Measurements from ENCODE around the gene COLEC12. TPM values are rescaled to one million over a fixed set of nuclear protein-coding genes. Genes with fewer than 3 reads are reported as not detected.

Gene COLEC12
- total RNA-seq, 2 donors from 2014 or later: 10.9 to 15.3 TPM

DNA sequence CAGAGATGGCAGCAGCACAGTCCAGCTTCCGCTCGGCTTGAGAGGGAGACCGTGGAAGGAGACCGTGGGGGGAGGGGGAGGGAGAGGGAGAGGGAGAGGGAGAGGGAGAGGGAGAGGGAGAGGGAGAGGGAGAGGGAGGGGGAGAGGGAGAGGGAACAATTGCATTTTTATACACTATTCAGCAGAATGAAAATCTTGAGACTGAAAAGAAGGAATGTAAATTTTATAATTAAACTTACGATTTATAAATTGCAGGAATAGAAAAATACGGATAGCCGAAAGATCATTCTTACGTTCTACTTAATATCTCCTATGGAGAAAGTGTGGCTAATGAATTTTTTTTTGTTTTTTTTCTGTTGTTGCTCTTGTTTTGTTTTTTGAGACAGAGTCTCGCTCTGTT is 12.5 kb upstream of the COLEC12 start:
- H3K27me3 ChIP-seq: no peaks in the 10 kb centered on the region
- no peak overlapping the region for H3K27ac ChIP-seq
- no peaks in the 10 kb centered on the region for H3K36me3 ChIP-seq
- TF ChIP-seq, protein P1, sequence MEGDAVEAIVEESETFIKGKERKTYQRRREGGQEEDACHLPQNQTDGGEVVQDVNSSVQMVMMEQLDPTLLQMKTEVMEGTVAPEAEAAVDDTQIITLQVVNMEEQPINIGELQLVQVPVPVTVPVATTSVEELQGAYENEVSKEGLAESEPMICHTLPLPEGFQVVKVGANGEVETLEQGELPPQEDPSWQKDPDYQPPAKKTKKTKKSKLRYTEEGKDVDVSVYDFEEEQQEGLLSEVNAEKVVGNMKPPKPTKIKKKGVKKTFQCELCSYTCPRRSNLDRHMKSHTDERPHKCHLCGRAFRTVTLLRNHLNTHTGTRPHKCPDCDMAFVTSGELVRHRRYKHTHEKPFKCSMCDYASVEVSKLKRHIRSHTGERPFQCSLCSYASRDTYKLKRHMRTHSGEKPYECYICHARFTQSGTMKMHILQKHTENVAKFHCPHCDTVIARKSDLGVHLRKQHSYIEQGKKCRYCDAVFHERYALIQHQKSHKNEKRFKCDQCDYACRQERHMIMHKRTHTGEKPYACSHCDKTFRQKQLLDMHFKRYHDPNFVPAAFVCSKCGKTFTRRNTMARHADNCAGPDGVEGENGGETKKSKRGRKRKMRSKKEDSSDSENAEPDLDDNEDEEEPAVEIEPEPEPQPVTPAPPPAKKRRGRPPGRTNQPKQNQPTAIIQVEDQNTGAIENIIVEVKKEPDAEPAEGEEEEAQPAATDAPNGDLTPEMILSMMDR (IDR thresholded peaks at IDR 0.05): no peak
- H3K9me3 ChIP-seq: no peaks in the 10 kb centered on the region
- H3K4me3 ChIP-seq: no peak overlapping the region
- no peaks in the 10 kb centered on the region for H3K4me1 ChIP-seq
- no peak for DNase-seq (ENCODE audit: low spot score)

DNA sequence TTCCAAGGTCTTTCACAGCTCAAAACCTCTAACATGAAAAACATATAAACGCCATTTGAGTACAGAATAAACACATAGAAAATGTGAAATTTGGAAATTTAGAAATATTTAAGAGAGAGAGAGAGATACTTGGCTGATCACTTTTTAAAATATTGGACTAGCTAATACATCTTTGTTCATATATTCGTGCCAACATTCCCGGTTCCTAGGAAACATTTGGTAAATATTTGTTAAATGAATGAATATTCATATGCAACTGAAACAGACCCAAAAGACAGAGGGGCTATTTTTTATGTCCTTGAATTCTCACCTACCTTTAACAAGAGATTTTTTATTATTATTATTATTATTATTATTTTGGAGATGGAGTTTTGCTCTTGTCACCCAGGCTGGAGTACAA is 8.3 kb upstream of the COLEC12 start:
- Histone ChIP-seq H3K27ac (no peak overlapping the region), H3K9me3 (no peaks in the 10 kb centered on the region), H3K36me3 (no peaks in the 10 kb centered on the region), H3K27me3 (no peaks in the 10 kb centered on the region), H3K4me1 (no peaks in the 10 kb centered on the region), H3K4me3 (no peak overlapping the region)
- no peak for DNase-seq (ENCODE audit: low spot score)
- TF ChIP-seq, protein P1 (IDR thresholded peaks at IDR 0.05): no peak

DNA sequence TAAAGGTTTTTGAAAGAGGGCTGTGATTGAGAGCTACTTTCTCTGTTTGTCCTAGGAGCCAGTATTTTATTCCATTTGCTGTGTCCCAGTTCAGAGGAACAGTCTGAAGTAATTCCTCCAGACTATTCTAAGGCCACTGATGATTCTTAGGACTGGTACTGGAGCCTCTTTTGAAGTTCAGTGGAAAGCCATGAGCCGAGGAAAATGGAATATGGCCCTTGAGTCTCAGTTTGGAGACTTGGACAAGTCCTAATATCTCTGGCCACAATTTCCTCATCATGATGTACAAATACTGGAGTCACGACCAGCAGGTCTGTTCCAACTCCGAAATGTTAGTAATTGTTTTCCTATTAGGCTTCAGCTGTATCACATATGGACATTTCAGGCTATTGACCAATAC is 7.1 kb upstream of the COLEC12 start:
- H3K27ac ChIP-seq: no peak overlapping the region
- H3K27me3 ChIP-seq: no peaks in the 10 kb centered on the region
- no peaks in the 10 kb centered on the region for H3K4me1 ChIP-seq
- H3K4me3 ChIP-seq: no peak overlapping the region
- H3K36me3 ChIP-seq: no peaks in the 10 kb centered on the region
- DNase-seq (ENCODE audit: low spot score): no peak
- H3K9me3 ChIP-seq: no peaks in the 10 kb centered on the region
- TF ChIP-seq, protein P1 (IDR thresholded peaks at IDR 0.05): no peak

DNA sequence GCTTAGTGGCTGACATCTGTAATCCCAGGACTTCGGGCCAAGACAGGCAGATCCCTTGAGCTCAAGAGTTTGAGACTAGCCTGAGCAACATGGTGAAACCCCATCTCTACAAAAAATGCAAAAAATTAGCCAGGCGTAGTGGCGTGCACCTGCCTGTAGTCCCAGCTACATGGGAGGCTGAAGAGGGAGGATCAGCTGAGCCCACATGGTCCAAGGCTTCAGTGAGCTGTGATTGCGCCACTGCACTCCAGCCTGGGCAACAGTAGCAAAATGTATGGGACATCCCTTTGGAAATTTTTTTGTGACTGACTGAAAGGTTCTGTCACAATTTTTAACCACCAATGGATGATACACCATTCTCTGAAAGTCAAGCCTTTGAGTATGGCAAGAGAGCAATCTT is 6.3 kb upstream of the COLEC12 start:
- Histone ChIP-seq H3K36me3 (no peaks in the 10 kb centered on the region), H3K4me3 (no peak overlapping the region), H3K27ac (no peak overlapping the region), H3K9me3 (no peaks in the 10 kb centered on the region), H3K4me1 (no peaks in the 10 kb centered on the region), H3K27me3 (no peaks in the 10 kb centered on the region)
- no peak for DNase-seq (ENCODE audit: low spot score)
- TF ChIP-seq, protein P1 (IDR thresholded peaks at IDR 0.05): no peak

DNA sequence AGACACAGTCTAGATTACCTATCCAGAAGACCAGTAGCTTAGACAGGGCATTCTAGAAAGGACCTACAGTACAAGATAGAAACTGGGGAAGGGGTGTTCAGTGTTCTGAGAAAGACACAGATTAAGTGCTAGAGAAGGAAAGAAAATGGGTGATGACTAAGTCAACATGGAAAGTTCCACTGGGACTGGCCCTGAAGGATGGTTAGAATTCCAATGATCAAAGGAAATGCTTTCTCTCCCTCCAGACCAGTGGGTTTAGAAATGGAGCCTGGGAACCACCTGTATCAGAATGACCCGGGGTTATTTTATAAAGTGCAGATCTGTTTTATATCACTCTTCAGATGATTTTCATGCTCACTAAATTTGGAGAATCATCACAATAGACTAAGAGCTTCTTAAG is 5.8 kb upstream of the COLEC12 start:
- TF ChIP-seq, protein P1 (IDR thresholded peaks at IDR 0.05): no peak
- H3K4me3 ChIP-seq: no peak overlapping the region

DNA sequence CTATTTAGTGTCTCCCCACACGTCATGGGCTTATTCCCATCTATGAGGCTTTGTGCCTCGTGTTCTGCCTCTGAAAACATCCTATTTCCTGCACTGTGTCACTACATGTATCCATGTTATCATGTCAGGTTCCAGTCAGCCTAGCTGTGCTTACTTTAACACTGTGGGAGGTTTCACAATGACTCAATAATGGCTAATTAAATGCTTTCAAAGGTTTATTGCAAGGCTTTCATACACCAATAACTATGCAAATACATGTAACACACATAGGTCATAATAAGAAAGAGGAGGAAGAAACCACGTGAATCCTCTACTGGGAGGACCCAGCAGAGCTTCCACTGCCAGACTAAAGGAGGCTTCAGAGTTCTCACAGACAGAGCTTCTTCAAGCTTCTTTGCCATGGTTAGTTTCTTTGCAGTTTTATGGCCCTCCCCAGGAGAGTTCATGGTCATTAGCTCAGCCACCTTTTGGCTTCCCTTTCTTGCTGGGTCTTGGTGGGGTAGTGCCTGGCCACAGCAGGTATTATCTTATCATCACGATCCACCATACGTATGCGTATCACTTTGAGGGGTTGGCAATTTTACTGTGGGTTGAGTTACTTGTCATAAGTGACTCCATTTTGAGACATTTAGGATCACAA is 5.1 kb upstream of the COLEC12 start:
- no peaks in the 10 kb centered on the region for H3K9me3 ChIP-seq
- TF ChIP-seq, protein P1 (IDR thresholded peaks at IDR 0.05): no peak
- no peak overlapping the region for H3K4me3 ChIP-seq
- DNase-seq (ENCODE audit: low spot score): no peak
- no peaks in the 10 kb centered on the region for H3K36me3 ChIP-seq
- no peak overlapping the region for H3K27ac ChIP-seq
- peaks cover 0 to 5% of the 10 kb centered on the region in 2 donors for H3K4me1 ChIP-seq
- peaks cover 0 to 3% of the 10 kb centered on the region in 2 donors for H3K27me3 ChIP-seq

More for the DNA sequence above, 5.8 kb upstream of the COLEC12 start:
- Histone ChIP-seq H3K27ac (no peak overlapping the region), H3K9me3 (no peaks in the 10 kb centered on the region), H3K27me3 (no peaks in the 10 kb centered on the region), H3K36me3 (no peaks in the 10 kb centered on the region), H3K4me1 (no peaks in the 10 kb centered on the region)
- DNase-seq (ENCODE audit: low spot score): no peak

Measured in right atrium auricular region (tissue), 2 donors.